Fibroblast of villous mesenchyme (primary cell): ENCODE results near the gene PSMB10. TPM values are rescaled to one million over a fixed set of nuclear protein-coding genes. Genes with fewer than 3 reads are reported as not detected.

Experiments
- DNase-seq: peaks from one replicate; pipeline ENCODE4 v3.0.0-alpha.2; 2010; ENCODE audit warnings: low read depth
- H3K4me3 ChIP-seq: 2 replicates; pipeline ENCODE4 v1.5.1; 2011; ENCODE audit warnings: low read depth, mild to moderate bottlenecking, low read length
- CTCF ChIP-seq: IDR thresholded peaks from 2 replicates; pipeline ENCODE4 v1.5.1; 2012; ENCODE audit warnings: low read depth, mild to moderate bottlenecking, low read length; ENCODE audit not compliant: insufficient read depth
- total RNA-seq: library from RNA; depleted of rRNA; stranded (reverse); fragments of >200 nt; gene quantifications from 2 replicates; pipeline ENCODE4 v1.2.3, GENCODE V29; 2012

Gene PSMB10
- 54.0 and 72.8 TPM in 2 replicates for total RNA-seq

- DNase-seq: peak; percentile 85
- no peak for TF ChIP-seq CTCF
- H3K4me3 ChIP-seq: peak within 1 kb of the TSS; percentile 98
These were observed at the start of gene PSMB10 for GRCh38 chr16:67936124-67936879. Gene PSMB10 (minus strand): TSS chr16:67936850. CDS start chr16:67936749, 101 bp downstream.

- no peak overlapping the region for H3K4me3 ChIP-seq
- no peak for DNase-seq
- TF ChIP-seq CTCF: no peak
These were observed 45.5 kb upstream of the PSMB10 start for GRCh38 chr16:67982011-67982696.

- TF ChIP-seq CTCF: peak; percentile 13
- no peak for DNase-seq
- no peak within 1 kb of the TSS for H3K4me3 ChIP-seq
These were observed 43.5 kb upstream of the PSMB10 start, which contains the start of gene DPEP3 for GRCh38 chr16:67979955-67980678. Gene DPEP3 (minus strand): TSS chr16:67980499. CDS start chr16:67980380, 119 bp downstream.

GRCh38 chr16:67977469-67978227 lies 41.0 kb upstream of the PSMB10 start:
- TF ChIP-seq CTCF: no peak
- DNase-seq: no peak
- no peak overlapping the region for H3K4me3 ChIP-seq

- DNase-seq: no peak
- H3K4me3 ChIP-seq: no peak overlapping the region
- TF ChIP-seq CTCF: no peak
These were observed 40.4 kb upstream of the PSMB10 start for GRCh38 chr16:67977005-67977404.

- no peak for DNase-seq
- H3K4me3 ChIP-seq: no peak overlapping the region
- no peak for TF ChIP-seq CTCF
These were observed 39.6 kb upstream of the PSMB10 start for GRCh38 chr16:67976205-67976604.
